Esophagus muscularis mucosa (tissue), 4 donors: ENCODE data around the gene ZNF768. TPM values are rescaled to one million over a fixed set of nuclear protein-coding genes. Genes with fewer than 3 reads are reported as not detected.
A peak's percentile ranks its signal among the peaks of the same experiment; 100 is the strongest.

Source experiments
- DNase-seq: peaks from one replicate; pipeline ENCODE4 v3.0.0-alpha.2; 2017; ENCODE audit errors: extremely low spot score
- H3K27ac ChIP-seq, 4 donors: fragments of 200-600 bp; sonication (generic); replicated peaks in 1 of 4; 1 replicate in 3 of 4; 2 replicates in 1 of 4; pipeline ENCODE4 v1.5.1; 2016 to 2019; ENCODE audit warnings: mild to moderate bottlenecking in 1 of 4
- H3K27me3 ChIP-seq, 4 donors: fragments of 200-600 bp; sonication (generic); one replicate each; pipeline versions ENCODE4 v1.5.1 to v1.6.0; 2016 to 2019
- H3K36me3 ChIP-seq, 4 donors: fragments of 200-600 bp; sonication (generic); one replicate each; pipeline ENCODE4 v1.5.1; 2016 to 2019
- H3K4me1 ChIP-seq, 4 donors: fragments of 200-600 bp; sonication (generic); one replicate each; pipeline ENCODE4 v1.5.1; 2016 to 2019
- H3K4me3 ChIP-seq, 4 donors: fragments of 200-600 bp; sonication (generic); 1 replicate in 2 of 4; 2 replicates in 2 of 4; pipeline ENCODE4 v1.5.1; 2016 to 2019; ENCODE audit warnings: mild to moderate bottlenecking in 4 of 4, moderate library complexity in 1 of 4
- H3K9me3 ChIP-seq, 4 donors: fragments of 200-600 bp; sonication (generic); 1 replicate in 3 of 4; 2 replicates in 1 of 4; pipeline ENCODE4 v1.5.1; 2016 to 2019
- CTCF ChIP-seq, 3 experiments: fragments of 200-600 bp in 2 of 3; fragments of 450-650 bp in 1 of 3; sonication (generic) in 2 of 3; IDR thresholded peaks; one replicate each; pipeline ENCODE4 v1.5.1; 2017 to 2019; ENCODE audit warnings: antibody characterized with exemption in 3 of 3, mild to moderate bottlenecking in 2 of 3, moderate library complexity in 1 of 3
- EP300 ChIP-seq: sonication (generic); formaldehyde crosslinking; IDR thresholded peaks from one replicate; pipeline ENCODE4 v1.6.1; 2017; ENCODE audit warnings: antibody characterized with exemption
- POLR2A ChIP-seq: fragments of 450-650 bp; IDR thresholded peaks from one replicate; pipeline ENCODE4 v1.6.1; 2017; ENCODE audit warnings: antibody characterized with exemption, moderate library complexity, mild to moderate bottlenecking, low read depth
- POLR2AphosphoS5 ChIP-seq, 2 donors: sonication (generic); formaldehyde crosslinking; IDR thresholded peaks; one replicate each; pipeline ENCODE4 v1.6.1; 2017; ENCODE audit warnings: antibody characterized with exemption in 2 of 2
- WGBS: methylation state at CpG from one replicate; pipeline ENCODE4 v1.1.5; 2018; 5-methylcytosine and 5-hydroxymethylcytosine counted together
- intact Hi-C: fragments of 100-400 bp; cut with DNase I; formaldehyde crosslinking; loops from one replicate; pipeline ENCODE4 v1.15.1; 2023
- total RNA-seq, 4 donors: library from RNA; depleted of rRNA; stranded (reverse); fragments of >200 nt; gene quantifications; one replicate each; pipeline versions ENCODE4 v1.1.0 to v1.2.1, GENCODE V29; 2016

The ZNF768 gene
- total RNA-seq, 4 donors from 2014 or later: 46.9 to 91.5 (median 64.0) TPM

- intact Hi-C loops: no loop called here
- no peak for TF ChIP-seq POLR2A
- no peak for TF ChIP-seq EP300
- no peak for TF ChIP-seq POLR2AphosphoS5 (IDR thresholded peaks at IDR 0.05)
- no peak for TF ChIP-seq CTCF (IDR thresholded peaks at IDR 0.05)
- peaks cover 19 to 38% (median 25%) of the 10 kb centered on the region in 4 donors for H3K4me1 ChIP-seq
- H3K27me3 ChIP-seq: no peaks in the 10 kb centered on the region
- 85% methylated on average over 4 of the region's 4 CpGs for WGBS
- no peaks in the 10 kb centered on the region for H3K9me3 ChIP-seq
- H3K4me3 ChIP-seq: no peak overlapping the region
- no peak overlapping the region for H3K27ac ChIP-seq
- peaks cover 14 to 40% (median 31%) of the 10 kb centered on the region in 4 donors for H3K36me3 ChIP-seq
- DNase-seq: no peak
These were observed 26.6 kb upstream of the ZNF768 start for GRCh38 chr16:30552956-30553355.

DNA sequence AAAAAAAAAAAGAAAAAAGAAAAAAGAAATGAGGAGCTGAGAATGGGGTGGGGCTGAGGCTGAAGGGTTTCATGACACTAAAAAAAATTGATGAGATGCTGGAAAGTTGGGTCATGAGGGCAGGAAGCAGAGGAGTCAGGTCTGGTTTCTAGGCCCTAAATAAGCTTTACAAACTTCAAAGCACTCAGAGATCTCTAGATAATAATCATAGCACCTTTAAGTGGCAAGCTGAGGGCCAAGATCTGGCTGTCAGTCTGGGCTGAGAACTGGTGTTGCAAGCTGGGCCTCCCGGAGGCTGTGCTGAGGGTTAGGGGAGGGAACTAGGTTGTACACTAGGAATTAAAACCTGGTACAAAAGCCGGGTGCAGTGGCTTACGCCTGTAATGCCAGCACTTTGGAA lies 25.4 kb upstream of the ZNF768 start:
- H3K27me3 ChIP-seq: no peaks in the 10 kb centered on the region
- peak overlapping the region in 1 of 4 donors; percentile 9 for H3K27ac ChIP-seq
- intact Hi-C loops: no loop called here
- 79% methylated on average over 3 of the region's 3 CpGs for WGBS
- no peak overlapping the region for H3K4me3 ChIP-seq
- no peak for DNase-seq
- peaks cover 14 to 40% (median 31%) of the 10 kb centered on the region in 4 donors for H3K36me3 ChIP-seq
- TF ChIP-seq POLR2A (no peak), CTCF (IDR thresholded peaks at IDR 0.05) (no peak)
- H3K9me3 ChIP-seq: no peaks in the 10 kb centered on the region
- peaks cover 14 to 29% (median 18%) of the 10 kb centered on the region in 4 donors for H3K4me1 ChIP-seq

DNA sequence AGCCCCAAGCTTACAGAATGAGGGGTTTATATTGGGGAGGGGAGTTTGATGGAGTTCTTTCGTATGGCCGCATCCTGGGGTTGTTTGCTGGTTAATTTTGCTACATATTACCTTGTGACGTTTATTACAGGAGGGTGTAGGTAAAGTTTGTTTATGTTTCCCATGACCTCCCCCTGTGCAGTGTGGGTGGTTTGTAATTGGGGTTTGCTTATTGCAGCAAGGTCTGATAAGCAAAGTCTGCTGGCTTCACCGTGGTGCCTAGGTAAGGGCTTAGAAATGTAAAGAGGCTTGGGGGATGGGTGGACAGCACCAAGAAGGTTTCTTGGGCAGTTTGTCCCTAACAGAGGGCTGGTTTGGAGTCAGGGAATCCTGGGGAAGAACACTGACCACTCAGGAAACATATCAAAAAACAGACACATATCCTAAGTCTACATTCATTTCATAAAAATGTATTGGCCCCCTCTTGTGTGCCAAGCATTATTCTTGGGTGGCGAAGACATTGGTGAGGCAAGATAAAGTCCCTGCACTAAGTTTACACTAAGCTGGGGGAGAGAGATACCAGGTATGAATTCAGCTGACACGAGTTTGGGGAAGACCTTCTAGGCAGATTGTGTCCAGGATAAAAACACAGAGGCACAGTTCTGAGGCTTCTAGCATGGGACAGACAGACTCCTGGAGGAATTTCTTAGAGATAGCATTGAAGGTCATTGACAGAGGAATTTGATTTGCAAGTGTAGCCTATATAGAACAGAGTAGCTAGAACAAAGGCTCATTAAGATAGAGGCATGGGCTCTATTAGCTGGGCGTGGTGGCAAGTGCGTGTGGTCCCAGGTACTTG lies 22.3 kb upstream of the ZNF768 start:
- TF ChIP-seq EP300 (no peak), POLR2A (no peak), CTCF (IDR thresholded peaks at IDR 0.05) (no peak), POLR2AphosphoS5 (IDR thresholded peaks at IDR 0.05) (no peak)
- WGBS: 72% methylated on average over 8 of the region's 8 CpGs
- H3K36me3 ChIP-seq: peaks cover 0 to 11% (median 6%) of the 10 kb centered on the region in 4 donors
- H3K4me3 ChIP-seq: no peak overlapping the region
- H3K27me3 ChIP-seq: no peaks in the 10 kb centered on the region
- peaks cover 0 to 12% (median 8%) of the 10 kb centered on the region in 4 donors for H3K4me1 ChIP-seq
- intact Hi-C loops: no loop called here
- no peaks in the 10 kb centered on the region for H3K9me3 ChIP-seq
- H3K27ac ChIP-seq: no peak overlapping the region
- DNase-seq: no peak

DNA sequence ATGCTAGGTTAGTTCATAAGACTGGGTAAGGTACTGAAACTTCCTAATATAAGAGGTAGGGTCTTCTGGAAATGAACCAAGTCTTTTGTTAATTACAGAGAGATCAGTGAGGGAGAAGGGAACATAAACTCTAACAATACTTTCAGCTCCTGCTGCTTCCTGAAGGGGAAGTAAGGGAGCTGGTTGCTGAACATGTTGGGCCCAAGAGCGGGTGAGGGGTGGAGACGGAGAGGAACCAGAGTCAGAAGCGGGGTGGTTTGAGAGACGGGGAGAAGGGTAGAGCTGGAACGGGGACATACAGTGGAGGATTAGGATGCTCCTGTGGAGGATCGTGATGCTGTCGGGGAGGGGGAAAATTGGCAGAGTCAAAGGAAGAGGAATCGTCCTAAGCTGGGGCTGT lies 19.7 kb upstream of the ZNF768 start:
- no peak overlapping the region for H3K27ac ChIP-seq
- 75% methylated on average over 8 of the region's 8 CpGs for WGBS
- peaks cover 0 to 21% (median 3%) of the 10 kb centered on the region in 4 donors for H3K4me1 ChIP-seq
- no peak overlapping the region for H3K4me3 ChIP-seq
- DNase-seq: no peak
- no peaks in the 10 kb centered on the region for H3K9me3 ChIP-seq
- H3K27me3 ChIP-seq: no peaks in the 10 kb centered on the region
- no peaks in the 10 kb centered on the region for H3K36me3 ChIP-seq
- intact Hi-C loops: no loop called here
- TF ChIP-seq POLR2AphosphoS5 (IDR thresholded peaks at IDR 0.05): no peak
- TF ChIP-seq POLR2A: no peak
- TF ChIP-seq EP300: no peak
- TF ChIP-seq CTCF (IDR thresholded peaks at IDR 0.05): no peak
